Transverse colon (tissue), 4 donors: ENCODE results near the gene RIMBP2. TPM values are rescaled to one million over a fixed set of nuclear protein-coding genes. Genes with fewer than 3 reads are reported as not detected.
A peak's percentile ranks its signal among the peaks of the same experiment; 100 is the strongest.

ENCODE experiments used
- DNase-seq: peaks from one replicate; pipeline ENCODE4 v3.0.0-alpha.2; 2019
- H3K27ac ChIP-seq, 4 donors: fragments of 200-600 bp; sonication (generic); 2 replicates each; pipeline ENCODE4 v1.5.1; 2016 to 2018; ENCODE audit warnings: inconsistent platforms in 4 of 4
- H3K27me3 ChIP-seq: fragments of 200-600 bp; sonication (generic); 2 replicates; pipeline ENCODE4 v1.5.1; 2017; ENCODE audit warnings: inconsistent platforms
- H3K36me3 ChIP-seq, 4 donors: fragments of 200-600 bp; sonication (generic); 2 replicates each; pipeline ENCODE4 v1.5.1; 2017 to 2019; ENCODE audit warnings: inconsistent platforms in 4 of 4
- H3K4me1 ChIP-seq, 4 donors: fragments of 200-600 bp; sonication (generic); 2 replicates each; pipeline ENCODE4 v1.5.1; 2017 to 2020; ENCODE audit warnings: inconsistent platforms in 4 of 4
- H3K4me3 ChIP-seq, 4 donors: fragments of 200-600 bp; sonication (generic); 1 replicate in 1 of 4; 2 replicates in 3 of 4; pipeline versions ENCODE4 v1.5.1 to v1.6.1; 2017 to 2019; ENCODE audit warnings: inconsistent platforms in 4 of 4
- H3K9me3 ChIP-seq, 2 donors: fragments of 200-600 bp; sonication (generic); 2 replicates each; pipeline ENCODE4 v1.5.1; 2017 to 2019; ENCODE audit warnings: inconsistent platforms in 2 of 2
- EP300 ChIP-seq: sonication (generic); formaldehyde crosslinking; IDR thresholded peaks from one replicate; pipeline ENCODE4 v1.6.1; 2017; ENCODE audit warnings: antibody characterized with exemption, low read depth
- POLR2A ChIP-seq: fragments of 450-650 bp; IDR thresholded peaks from one replicate; pipeline ENCODE4 v1.6.1; 2016; ENCODE audit warnings: antibody characterized with exemption, mild to moderate bottlenecking, moderate library complexity
- POLR2AphosphoS5 ChIP-seq, 3 donors: sonication (generic); formaldehyde crosslinking; IDR thresholded peaks; one replicate each; pipeline ENCODE4 v1.6.1; 2016; ENCODE audit warnings: antibody characterized with exemption in 3 of 3
- WGBS, 2 donors: methylation state at CpG; one replicate each; pipeline ENCODE4 v1.1.5; 2018; ENCODE audit warnings: low coverage in 1 of 2; 5-methylcytosine and 5-hydroxymethylcytosine counted together
- in situ Hi-C, 4 donors: fragments of 200-750 bp; cut with MboI; loops; one replicate each; pipeline versions ENCODE4 v1.15.0 to v1.15.1; 2017; ENCODE audit warnings: low sequenced_read_pairs in 3 of 4, low pct_ligation_motif_present in 1 of 4, low pct_unique_long_range_greater_than_20kb in 1 of 4
- intact Hi-C: fragments of 100-400 bp; cut with DNase I; formaldehyde crosslinking; loops from one replicate; pipeline ENCODE4 v1.15.1; 2023; ENCODE audit warnings: low total_unique reads
- total RNA-seq, 4 donors: library from RNA; depleted of rRNA; stranded (reverse); fragments of >200 nt; gene quantifications; one replicate each; pipeline ENCODE4 v1.1.0, GENCODE V29; 2016
- TF ChIP-seq, protein P1 (sequence below), 5 experiments: fragments of 200-600 bp in 3 of 5; fragments of 450-650 bp in 2 of 5; sonication (generic) in 3 of 5; IDR thresholded peaks; 1 replicate in 2 of 5; 2 replicates in 3 of 5; pipeline ENCODE4 v1.5.1; 2016 to 2017; ENCODE audit warnings: antibody characterized with exemption in 5 of 5, inconsistent platforms in 3 of 5, mild to moderate bottlenecking in 2 of 5, moderate library complexity in 1 of 5

The RIMBP2 gene
- total RNA-seq, 4 donors from 2014 or later: 2.9 to 17.3 (median 4.3) TPM

DNA sequence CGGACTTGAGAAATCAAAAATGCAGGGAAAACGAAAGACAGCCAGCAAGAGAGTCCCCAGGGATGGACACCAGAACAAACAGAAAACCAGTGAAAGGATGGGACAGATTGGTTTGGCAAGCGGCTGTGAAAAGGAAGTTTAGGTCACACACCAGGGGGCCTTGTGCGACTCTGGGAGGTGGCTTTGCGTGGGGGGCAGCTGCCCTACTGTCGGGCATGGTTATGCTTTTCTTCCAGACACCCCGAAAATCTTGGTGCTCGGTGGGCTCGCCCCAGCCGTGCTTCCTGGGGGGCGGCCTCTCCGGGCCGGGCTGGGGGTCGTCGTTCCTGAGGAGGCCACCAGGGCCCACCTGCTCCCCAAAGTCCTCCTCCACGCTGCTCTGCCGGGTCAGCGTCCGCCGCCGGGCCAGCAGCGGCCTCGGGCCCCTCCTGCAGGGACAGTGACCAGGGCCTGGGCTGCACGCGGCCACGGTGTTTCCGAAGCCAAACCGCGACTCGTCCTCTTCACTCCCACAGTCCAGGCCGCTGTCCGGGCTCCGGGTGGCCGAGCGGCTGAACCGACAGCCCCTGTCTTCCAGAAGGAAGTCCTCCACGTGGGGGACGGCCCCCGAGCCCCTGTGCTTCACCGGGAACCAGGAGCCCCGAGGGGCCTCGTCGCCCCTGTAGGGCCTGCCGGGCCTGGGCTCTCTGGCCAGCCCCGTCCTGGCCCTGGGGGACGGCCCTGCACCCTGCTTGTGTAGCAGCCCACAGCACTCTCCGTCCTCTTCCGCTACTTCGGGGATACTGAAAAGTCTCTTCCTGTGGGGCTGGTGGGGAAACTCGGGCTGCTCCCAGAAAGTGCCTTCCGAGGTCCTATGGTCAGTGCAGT lies 291.9 kb downstream of the RIMBP2 start:
- in situ Hi-C loops (no loop called here), intact Hi-C loops (no loop called here)
- H3K27ac ChIP-seq: no peak overlapping the region
- no peaks in the 10 kb centered on the region for H3K4me1 ChIP-seq
- 74 to 93% methylated on average over 9 to 39 of the region's 51 CpGs for WGBS, 2 donors
- H3K27me3 ChIP-seq: no peaks in the 10 kb centered on the region
- no peaks in the 10 kb centered on the region for H3K36me3 ChIP-seq
- TF ChIP-seq POLR2A (no peak), EP300 (no peak), POLR2AphosphoS5 (IDR thresholded peaks at IDR 0.05) (no peak)
- TF ChIP-seq, protein P1, sequence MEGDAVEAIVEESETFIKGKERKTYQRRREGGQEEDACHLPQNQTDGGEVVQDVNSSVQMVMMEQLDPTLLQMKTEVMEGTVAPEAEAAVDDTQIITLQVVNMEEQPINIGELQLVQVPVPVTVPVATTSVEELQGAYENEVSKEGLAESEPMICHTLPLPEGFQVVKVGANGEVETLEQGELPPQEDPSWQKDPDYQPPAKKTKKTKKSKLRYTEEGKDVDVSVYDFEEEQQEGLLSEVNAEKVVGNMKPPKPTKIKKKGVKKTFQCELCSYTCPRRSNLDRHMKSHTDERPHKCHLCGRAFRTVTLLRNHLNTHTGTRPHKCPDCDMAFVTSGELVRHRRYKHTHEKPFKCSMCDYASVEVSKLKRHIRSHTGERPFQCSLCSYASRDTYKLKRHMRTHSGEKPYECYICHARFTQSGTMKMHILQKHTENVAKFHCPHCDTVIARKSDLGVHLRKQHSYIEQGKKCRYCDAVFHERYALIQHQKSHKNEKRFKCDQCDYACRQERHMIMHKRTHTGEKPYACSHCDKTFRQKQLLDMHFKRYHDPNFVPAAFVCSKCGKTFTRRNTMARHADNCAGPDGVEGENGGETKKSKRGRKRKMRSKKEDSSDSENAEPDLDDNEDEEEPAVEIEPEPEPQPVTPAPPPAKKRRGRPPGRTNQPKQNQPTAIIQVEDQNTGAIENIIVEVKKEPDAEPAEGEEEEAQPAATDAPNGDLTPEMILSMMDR (IDR thresholded peaks at IDR 0.05): no peak
- H3K9me3 ChIP-seq: no peaks in the 10 kb centered on the region
- DNase-seq: peak; percentile 3
- no peak overlapping the region for H3K4me3 ChIP-seq

DNA sequence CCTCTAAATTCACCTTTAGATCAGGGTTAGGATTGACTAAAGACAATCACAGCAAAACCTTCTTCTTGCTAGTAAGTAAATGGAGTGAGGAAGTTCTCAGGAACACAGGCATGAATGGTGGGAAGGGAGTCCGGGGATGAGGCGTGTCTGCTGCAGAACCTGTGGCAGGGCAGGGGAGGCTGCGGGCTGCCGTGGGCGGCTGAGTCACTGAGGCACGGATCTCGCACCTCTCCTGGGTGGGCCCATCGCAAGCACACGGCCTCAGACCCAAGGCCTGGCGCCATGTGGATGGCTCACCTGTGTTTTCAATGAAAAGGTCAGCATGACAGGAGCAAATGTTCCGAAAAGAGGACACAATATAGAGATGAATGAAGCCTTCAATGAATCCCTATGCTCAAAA lies 293.0 kb downstream of the RIMBP2 start:
- no peak overlapping the region for H3K4me3 ChIP-seq
- no peaks in the 10 kb centered on the region for H3K4me1 ChIP-seq
- intact Hi-C loops (no loop called here), in situ Hi-C loops (no loop called here)
- DNase-seq: no peak
- H3K27me3 ChIP-seq: no peaks in the 10 kb centered on the region
- H3K36me3 ChIP-seq: no peaks in the 10 kb centered on the region
- WGBS, 2 donors: 89 to 93% methylated on average over 3 to 11 of the region's 11 CpGs
- no peak overlapping the region for H3K27ac ChIP-seq
- no peaks in the 10 kb centered on the region for H3K9me3 ChIP-seq
- TF ChIP-seq, protein P1 (IDR thresholded peaks at IDR 0.05): no peak
- no peak for TF ChIP-seq POLR2A
- TF ChIP-seq POLR2AphosphoS5 (IDR thresholded peaks at IDR 0.05): no peak
- no peak for TF ChIP-seq EP300

DNA sequence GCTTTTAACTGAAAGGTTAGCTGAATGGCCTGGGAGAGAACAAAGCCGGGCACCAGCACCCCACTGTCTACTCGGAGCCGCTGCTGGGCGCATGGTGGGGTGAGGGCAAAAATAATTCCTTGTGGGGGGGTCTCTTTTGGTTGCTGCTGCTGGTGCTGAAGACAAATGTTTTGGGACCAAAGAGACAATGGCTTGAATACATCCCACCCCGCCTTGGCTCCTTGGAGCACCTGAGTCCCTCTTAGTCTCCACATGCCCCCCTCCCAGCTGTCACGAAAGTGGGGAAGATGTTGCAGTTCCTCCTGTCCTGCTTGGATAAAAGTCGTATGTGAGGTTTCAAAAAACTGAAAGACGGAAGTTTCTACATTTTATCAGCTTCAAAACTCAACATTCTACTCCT lies 293.4 kb downstream of the RIMBP2 start:
- intact Hi-C loops (no loop called here), in situ Hi-C loops (no loop called here)
- Histone ChIP-seq H3K36me3 (no peaks in the 10 kb centered on the region), H3K9me3 (no peaks in the 10 kb centered on the region), H3K27ac (no peak overlapping the region), H3K4me3 (no peak overlapping the region), H3K27me3 (no peaks in the 10 kb centered on the region), H3K4me1 (no peaks in the 10 kb centered on the region)
- DNase-seq: no peak
- WGBS, 2 donors: 80 to 85% methylated on average over 4 to 8 of the region's 8 CpGs
- TF ChIP-seq EP300 (no peak), POLR2A (no peak), POLR2AphosphoS5 (IDR thresholded peaks at IDR 0.05) (no peak)
- TF ChIP-seq, protein P1 (IDR thresholded peaks at IDR 0.05): no peak

DNA sequence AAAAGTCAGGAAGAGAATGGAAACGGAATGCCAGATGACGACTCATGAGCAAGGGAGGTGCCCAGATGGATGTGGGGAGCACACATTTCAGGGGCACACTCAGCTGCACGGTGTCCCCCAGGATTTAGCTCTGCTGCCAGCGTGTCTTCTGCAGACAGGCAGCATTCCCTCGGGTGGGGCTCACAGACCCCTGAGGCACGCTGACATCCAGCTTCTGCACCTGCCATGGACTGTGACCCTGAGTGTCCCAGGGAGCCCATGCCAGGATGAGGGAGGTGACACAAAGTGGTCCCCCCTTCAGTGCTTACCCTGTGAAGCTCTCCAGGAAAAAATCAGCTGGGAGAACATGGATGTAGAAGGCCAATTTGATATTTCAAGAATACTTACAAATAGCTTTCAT lies 294.2 kb downstream of the RIMBP2 start:
- WGBS, 2 donors: 72% methylated on average over 6 of the region's 6 CpGs; no CpG with 5 or more reads in 1 of the 2 donors
- Histone ChIP-seq H3K27me3 (no peaks in the 10 kb centered on the region), H3K9me3 (no peaks in the 10 kb centered on the region), H3K4me3 (no peak overlapping the region), H3K36me3 (no peaks in the 10 kb centered on the region), H3K4me1 (no peaks in the 10 kb centered on the region), H3K27ac (no peak overlapping the region)
- no peak for TF ChIP-seq EP300
- TF ChIP-seq, protein P1 (IDR thresholded peaks at IDR 0.05): no peak
- no peak for TF ChIP-seq POLR2AphosphoS5 (IDR thresholded peaks at IDR 0.05)
- no peak for TF ChIP-seq POLR2A
- intact Hi-C loops: no loop called here
- in situ Hi-C loops: no loop called here
- DNase-seq: no peak
